Activated naive CD4-positive, alpha-beta T cell treated with anti-CD3 and anti-CD28 coated beads, Interleukin-2, amount 50 U/mL, for 16 hours (primary cell): ENCODE measurements around the gene MRPS25.

Experiments
- DNase-seq: peaks from one replicate; pipeline ENCODE4 v3.0.0-alpha.2; 2020

MRPS25 gene

DNA sequence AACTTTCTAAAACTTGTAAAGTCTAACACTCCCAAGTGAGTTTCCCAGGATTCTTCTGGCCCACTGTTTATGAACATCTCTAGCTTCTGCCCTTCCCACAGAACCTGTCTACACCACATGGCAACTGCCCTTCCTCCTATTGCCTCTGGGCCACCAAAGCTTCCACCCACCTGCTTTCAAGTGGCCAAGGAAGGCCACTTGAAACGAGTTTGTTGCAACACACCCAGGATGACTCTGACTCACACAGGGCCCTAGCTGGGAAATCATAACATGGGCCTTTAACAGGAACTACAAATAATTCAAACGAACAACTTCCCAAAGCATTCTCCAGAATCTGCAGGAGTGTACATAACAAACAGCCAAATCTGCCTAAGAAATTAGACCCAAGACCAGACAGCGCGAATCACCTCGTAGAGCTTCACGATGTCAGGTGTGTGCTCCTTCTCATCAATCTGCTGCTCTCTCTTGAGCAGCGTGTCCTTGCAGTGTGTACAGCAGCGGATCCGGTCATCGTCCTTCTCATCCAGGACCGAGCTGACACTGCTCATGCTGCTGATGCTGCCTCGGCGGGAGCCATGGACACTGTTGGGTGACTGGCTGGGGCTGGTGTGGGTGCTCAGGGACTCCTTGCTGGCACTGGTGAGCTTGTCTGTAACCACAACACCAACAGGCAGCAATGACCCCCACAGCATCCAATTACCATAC is 17.0 kb upstream of the MRPS25 start:
- no peak for DNase-seq

- no peak for DNase-seq
Measured at GRCh38 chr3:15079091-15079490, 14.0 kb upstream of the MRPS25 start.

- no peak for DNase-seq
Measured at GRCh38 chr3:15074500-15074899, 9.4 kb upstream of the MRPS25 start.

DNA sequence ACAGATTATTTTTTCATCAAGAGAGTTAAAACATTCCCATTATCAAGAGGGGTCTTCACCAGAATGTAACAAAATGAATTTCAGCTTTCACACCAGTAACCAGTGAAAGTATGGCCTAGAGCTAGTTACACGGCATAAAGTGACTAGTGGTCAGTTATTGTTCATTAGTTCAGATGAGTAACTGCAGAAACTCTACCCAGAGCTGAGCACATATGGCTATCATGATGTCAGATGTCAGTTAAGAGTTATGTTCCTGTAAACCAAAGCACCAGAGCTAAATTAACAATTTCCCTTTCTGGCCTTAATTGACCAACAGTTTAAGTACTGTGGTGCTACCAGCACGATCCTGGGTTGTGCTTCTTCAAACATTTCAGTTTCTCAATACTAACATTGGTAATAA is 6.6 kb upstream of the MRPS25 start:
- no peak for DNase-seq

DNA sequence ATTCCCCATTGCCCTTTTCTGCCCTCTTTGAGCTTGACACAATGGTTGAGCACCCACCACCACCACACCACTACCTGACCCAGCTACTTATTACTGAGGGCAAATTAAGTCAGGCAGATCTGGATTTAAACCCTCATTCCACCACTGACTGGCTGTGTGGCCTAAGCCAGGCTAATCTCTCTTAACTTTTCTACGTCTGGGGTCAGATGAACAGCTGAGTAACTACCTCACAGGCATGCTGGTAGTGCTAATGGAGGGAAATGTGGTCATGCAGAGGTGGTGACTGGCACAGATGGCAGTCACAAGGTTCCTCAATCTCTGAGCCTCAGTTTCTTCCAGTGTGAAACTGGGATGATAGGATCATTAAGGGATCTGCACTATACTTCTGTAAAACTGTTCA is 4.3 kb upstream of the MRPS25 start:
- no peak for DNase-seq

GRCh38 chr3:15066467-15066866 is 1.4 kb upstream of the MRPS25 start:
- no peak for DNase-seq

GRCh38 chr3:15065550-15066007 is 464 bp upstream of the MRPS25 start:
- DNase-seq, result no peak

- peak; percentile 28 for DNase-seq
Measured at GRCh38 chr3:15064299-15064834, 748 bp downstream of the MRPS25 start.

GRCh38 chr3:15063656-15064286 is 1.3 kb downstream of the MRPS25 start:
- no peak for DNase-seq

DNA sequence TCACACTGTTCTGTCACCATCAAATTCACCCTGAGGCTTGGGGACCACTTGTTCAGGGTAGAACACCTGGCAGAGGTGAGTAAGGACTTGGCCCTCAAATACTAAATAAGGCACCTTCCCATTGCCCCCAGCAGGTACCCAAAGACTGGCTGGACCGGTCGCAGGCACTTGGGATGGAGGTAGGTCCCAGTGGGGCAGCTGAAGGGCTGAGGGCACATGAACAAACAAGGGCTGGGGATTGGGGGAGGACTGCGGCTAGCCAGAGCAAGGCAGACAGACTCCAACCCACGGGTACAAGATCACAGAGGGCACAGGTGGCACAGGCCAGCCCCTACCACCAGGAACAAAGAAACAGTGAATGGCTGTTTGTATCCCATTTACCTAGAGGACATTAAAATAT is 1.9 kb downstream of the MRPS25 start:
- no peak for DNase-seq

GRCh38 chr3:15060029-15060428 is 5.1 kb downstream of the MRPS25 start:
- DNase-seq, result no peak

DNA sequence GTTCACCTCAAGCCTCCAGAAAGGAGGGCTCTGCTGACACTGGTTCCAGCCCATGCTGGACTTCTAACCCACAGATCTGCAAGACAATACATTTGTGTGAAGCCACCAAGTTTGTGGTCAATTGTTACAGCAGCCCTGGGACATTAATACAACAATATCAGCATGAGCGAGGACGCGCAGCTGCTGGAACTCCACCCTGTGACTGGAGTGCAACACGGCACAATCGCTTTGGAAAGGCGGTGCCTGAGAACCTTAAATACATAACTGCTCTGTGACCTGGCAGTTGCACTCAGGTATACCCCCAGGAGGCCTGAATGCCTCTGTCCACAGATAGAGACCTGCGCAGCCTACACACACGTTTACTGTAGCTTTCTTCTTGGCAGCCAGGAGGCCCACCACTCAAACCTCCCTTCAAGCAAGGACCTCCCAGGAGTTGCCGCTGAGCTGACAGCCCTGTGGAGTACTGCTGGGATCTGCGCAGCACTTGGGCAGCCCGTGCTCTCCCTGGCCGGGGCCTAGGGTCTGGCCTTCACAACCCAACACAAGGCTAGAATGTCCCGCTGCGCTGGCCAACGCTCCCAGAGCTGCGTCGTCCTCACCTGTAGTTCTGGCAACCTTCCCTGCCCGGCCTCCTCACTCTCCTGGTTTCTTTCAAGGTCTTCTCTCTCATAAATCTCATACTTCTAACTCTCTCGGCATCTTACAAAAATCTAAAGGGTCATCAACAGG is 8.3 kb downstream of the MRPS25 start:
- no peak for DNase-seq

DNA sequence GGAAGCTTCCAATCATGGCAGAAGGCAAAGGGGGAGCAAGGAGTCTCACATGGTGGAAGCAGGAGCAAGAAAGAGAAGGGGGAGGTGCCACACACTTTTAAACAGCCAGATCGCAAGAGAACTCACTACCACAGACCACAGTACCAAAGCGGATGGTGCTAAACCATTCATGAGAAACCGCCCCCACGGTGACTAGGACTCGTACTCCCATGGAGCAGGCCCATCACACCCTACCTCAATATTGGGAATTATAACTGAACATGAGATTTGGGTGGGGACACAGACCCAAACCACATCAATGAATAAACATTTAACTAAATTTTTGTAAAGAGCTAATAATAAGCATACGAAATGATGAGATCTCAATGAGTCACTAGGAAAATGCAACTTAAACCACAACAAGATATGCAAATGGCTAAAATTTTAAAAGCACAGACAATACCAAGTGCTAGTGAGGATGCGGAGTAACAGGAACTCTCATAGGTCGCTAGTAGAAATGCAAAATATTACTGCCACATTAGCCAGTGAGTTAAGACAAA is 10.0 kb downstream of the MRPS25 start:
- peak; percentile 59 for DNase-seq

DNA sequence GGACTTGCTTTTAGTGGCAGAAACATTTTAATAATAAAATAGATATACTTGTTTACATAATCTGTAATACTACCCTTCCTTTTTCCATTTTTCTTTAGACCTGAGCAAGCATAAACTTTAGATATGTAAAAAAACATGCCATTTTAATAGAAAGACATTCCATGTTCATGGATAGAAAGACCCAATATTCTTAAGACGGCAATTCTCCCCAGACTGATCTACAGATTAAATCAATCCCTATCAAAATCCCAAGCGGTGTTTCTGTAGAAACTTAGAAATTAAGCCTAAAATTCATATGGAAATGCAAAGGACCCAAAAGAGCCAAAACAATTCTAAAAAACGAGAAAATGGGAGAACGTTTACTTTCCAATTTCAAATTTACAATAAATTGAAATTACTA is 11.6 kb downstream of the MRPS25 start:
- no peak for DNase-seq

- no peak for DNase-seq
Measured at GRCh38 chr3:15052335-15053242, 12.5 kb downstream of the MRPS25 start.

DNA sequence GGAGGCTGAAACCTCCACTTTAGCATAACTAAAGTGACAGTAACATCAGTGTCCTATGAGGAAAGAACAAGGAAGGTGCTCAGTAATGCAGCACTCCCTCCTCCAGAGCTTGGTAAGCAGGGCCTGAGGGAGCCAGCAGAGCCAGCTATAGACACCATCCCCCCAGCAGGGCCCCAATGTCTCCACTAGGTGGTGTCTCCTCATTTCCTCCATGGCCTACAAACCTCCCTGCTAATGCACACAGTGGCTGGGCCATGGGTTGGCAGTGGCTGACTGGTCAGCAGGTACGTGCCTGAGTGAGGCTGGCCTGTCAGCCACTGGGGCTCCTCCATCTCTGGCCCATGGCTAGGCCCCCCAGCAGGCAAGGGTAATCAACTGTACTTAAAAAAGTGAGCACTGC is 13.6 kb downstream of the MRPS25 start:
- peak; percentile 44 for DNase-seq

- no peak for DNase-seq
Measured at GRCh38 chr3:15050405-15051092, 14.6 kb downstream of the MRPS25 start.

- no peak for DNase-seq
Measured at GRCh38 chr3:15049584-15049983, 15.5 kb downstream of the MRPS25 start.

- no peak for DNase-seq
Measured at GRCh38 chr3:15045667-15046066, 19.4 kb downstream of the MRPS25 start.

DNA sequence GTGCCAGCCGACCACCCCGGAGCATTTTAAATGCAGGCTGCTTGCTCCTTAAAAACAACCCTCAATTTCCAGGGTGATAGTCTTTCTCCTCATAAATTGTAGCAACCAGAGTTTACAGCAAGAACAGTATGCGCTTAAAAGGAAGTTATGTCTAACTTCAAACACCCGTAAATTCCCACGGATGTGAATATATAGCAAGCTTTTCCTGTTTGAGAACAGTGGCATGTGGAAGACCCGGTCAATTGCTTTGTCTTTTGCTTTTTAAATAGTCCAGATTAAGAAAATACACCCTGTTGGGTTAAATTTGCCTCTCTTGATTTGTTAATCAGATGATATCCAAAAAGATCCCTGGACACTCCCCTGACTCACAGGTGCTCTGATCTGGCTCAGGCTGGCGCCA is 20.8 kb downstream of the MRPS25 start:
- no peak for DNase-seq

DNA sequence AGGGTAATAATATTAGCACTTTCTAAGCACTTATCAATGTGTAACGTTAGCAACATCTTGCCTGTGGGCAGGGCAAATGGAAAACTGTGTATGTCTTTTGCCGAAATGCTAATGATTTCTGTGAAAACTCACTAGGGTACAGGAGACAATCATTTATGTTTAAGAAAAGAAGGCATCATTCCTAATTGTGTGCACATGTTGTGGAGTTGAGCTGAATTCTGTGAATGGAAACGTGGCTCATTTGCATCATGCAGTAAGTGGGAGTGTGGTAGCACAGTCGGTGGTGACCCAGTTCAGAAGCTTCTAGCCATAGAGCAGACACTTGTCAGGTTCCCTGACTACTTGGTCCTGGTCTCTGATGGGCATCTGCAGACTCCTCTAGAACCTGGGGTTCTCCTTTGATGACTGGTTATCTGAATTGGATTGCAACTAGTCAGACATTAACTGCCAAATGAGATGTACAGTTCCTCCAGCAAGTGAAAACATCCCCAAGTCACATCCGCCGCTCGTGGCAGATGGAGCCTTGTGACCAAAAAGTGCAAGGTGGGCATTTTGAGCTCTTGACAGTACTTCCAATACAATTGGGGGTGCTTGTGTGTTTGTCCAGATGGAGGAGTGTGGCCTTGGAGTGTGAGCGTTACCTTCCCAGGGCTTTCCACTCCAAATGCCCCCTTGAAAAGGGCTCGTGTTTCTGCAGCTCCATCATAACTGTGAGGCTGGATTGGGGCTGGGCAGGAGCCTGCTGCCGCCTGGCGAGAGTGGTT is 21.5 kb downstream of the MRPS25 start:
- no peak for DNase-seq
